HG03520 (cell line): ENCODE data around the gene MARCKS.
A peak's percentile ranks its signal among the peaks of the same experiment; 100 is the strongest.

Experiments used
- ATAC-seq: cut with Tn5 transposase; IDR thresholded peaks from one replicate; pipeline ENCODE4 v1.9.1; 2021; ENCODE audit warnings: mild to moderate bottlenecking, moderate library complexity; ENCODE audit not compliant: unreplicated experiment

MARCKS gene, protein sequence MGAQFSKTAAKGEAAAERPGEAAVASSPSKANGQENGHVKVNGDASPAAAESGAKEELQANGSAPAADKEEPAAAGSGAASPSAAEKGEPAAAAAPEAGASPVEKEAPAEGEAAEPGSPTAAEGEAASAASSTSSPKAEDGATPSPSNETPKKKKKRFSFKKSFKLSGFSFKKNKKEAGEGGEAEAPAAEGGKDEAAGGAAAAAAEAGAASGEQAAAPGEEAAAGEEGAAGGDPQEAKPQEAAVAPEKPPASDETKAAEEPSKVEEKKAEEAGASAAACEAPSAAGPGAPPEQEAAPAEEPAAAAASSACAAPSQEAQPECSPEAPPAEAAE

DNA sequence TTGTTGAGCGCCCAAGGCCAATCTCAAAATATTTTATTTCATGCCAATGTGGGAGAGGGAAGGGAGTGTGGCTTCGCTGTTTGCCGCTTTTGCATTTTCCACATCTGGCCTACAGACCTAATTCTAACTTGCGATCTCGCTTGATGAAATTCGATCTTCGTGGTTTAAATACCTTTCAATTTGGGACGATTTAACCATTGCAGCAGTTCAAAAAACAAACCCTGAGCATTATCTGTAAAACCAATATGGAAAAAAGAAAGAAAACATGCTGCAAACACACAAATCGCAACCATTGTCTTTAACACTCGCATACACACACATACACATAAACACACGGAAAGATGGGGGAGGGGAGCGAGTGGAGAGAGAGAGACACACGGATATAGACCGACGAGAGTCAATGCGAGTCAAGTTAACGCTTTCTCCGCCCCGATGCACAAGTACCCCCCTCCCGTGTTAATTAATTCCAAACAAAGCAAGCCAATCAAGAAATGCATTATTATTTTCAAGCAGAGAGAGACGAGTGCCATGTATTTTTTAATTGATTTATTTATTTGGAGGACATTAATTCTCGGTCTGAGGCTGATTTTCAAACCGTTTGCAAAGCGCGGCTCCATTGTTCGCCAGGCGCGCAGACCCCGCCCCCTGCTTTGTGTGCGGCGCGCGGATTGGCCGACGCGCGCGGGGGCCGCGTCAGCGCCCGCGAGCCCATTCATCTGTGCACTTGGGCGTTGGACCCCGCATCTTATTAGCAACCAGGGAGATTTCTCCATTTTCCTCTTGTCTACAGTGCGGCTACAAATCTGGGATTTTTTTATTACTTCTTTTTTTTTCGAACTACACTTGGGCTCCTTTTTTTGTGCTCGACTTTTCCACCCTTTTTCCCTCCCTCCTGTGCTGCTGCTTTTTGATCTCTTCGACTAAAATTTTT, at the start of gene MARCKS:
Gene MARCKS, plus strand, starts transcription at position 721 of the 931 bp plus-strand sequence. CDS start 401 bp downstream, outside the sequence.
- ATAC-seq = peak; percentile 36

DNA sequence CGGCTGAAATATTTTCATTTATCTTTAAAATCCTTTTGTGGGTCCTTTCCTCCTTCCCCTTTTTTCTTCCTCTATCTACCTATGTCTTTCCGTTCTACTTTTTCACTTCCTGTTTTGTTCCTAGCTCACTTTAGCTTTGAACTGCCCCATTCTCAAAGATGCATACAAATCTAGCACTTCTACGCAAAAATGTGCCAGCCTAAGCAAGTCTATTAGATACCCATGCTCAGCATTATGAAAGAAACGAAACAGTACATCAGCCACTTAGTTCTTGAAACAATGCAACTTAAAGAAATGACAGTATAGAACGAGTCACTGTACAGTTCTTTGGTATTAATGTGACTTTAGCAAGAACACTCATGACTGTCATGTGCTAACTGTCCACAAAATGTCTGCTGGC, 47.3 kb upstream of the MARCKS start:
- ATAC-seq = peak; percentile 49

DNA sequence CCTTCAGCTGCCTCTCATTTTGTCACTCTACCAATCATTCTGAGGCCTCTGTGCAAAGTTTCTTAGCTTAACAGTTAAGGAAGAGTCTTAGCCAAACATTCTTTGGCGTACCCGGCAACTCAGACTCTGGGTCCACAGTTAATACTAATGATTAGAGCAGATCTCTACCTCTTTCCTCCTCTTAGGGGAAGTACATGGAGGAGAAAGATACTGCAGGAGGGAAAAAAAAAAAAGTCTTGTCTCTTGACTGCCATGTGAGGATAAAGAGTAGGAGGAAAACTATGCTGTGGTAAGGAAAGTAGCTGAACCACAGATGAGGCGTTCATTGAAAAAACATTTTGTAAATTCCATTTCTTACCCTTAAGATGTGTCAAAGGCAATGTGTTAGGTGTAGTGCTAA, 44.0 kb upstream of the MARCKS start:
- ATAC-seq = no peak

DNA sequence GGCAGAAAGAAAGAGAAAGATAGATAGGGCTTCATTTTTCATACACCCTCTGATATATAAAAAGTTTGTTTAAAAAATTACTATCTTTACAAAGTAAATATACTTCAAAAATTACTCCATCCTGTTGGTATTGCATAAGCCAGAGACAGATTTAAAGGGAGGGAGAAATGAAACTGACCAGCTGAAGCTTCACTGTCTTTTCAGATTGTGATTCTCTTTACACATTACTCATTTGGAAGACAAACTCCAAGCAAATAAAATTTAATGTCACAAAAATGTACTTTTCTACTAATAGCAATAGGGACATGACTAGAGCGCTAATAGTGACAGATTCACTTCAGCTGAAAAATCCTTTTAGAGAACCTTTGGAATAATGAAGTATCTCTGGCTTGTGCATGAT, 38.6 kb upstream of the MARCKS start:
- ATAC-seq = no peak

DNA sequence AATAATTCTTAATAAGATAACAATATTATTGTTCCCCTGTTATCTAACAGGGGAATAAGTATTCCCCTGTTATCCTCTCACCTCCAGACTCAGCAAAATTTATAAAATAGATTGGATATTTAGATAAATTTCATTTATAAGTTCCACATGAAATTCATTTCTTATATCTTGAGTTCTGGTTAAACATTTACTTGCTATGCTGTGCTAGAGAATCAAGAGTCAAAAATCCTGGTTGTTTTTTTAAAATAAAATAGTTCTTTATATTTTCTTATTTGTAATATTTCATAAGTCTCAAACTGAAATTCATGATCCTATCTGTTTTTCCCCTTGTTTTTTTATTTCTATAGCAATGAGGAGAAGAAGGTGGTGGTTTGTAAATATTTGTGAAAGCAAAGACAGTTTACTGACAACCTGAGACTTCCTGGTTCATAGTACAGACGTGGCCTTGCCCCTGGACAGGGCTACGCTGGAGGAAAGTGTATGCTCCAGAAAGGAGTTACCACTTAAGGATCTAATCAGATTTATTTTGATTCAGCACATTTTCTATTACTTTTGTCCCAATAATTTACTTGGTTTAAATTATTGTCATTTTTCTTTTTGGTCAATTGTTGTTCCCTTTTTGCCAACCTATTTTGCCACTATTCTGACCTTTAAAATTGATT, 37.8 kb upstream of the MARCKS start:
- no peak for ATAC-seq

DNA sequence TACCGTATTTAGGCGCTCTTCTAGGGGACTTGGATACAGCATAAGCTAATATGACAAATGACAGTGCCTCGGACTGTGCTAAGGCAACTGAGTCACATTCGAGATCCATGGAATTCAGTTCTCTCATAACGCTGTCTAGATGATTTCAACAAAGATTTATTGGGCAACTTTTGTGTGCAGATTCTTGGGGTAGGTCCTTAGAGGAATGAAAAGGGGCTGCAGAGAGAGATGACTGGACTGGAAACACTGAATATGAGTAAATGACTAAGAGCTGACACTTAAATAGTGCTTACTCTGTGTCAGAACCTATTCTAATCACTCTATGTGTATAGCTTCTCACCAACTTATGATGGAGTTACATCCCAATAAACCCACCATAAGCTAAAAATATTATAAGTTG, 36.4 kb upstream of the MARCKS start:
- ATAC-seq = no peak

DNA sequence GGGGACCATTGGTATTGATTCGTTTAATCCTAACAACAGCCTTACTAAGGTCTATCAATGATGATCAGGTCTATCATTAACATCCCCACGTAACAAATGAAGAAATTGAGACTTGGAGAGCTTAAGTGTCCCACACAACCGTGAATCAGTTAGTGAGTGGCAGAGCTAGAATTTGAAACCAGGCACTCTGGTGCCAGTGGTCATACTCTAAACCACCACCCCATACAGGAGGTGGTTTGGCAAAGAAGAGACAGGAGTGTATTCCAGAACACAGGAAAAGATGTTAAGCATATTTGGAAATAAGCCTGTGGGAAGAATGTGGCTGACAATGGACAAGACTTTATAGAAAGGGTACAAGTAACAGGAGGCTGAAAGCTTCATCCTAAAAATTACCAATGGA, 35.7 kb upstream of the MARCKS start:
- ATAC-seq = no peak

DNA sequence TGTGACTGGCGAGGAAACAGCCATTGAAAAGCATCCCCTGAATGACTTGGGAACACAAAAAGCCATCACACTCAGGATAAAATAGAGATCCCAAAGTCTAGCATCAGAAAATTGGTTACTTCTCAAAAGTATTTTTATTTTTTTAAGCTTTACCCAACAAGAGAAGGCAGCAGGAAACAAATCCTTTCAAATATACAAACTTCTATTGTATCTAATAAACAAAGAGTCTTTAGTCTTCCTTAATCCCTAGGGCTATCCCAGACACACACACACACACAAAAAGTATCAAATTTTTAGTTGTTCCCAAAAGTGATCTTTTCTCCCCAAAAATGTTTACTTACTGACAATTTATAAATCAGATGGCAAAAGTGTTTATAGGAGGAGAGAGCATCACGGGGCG, 33.2 kb upstream of the MARCKS start:
- ATAC-seq = no peak

DNA sequence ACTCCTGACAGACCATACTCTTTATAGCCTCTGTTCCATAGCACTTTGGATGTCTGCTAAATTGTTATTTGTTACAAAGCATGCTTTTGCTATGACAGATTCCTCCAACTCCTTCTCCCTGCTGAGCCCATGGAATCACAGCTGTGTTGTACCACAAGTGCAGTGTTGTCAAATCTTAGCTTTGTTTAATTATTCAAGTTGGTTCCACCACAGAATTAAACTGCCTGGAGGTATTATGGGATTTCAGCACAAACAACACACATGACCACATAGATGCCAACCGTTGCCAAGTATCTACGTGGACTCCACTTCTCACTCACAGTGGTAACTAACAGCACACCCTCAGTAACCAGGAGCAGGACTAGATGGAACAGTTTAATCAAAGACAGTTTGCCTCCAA, 32.7 kb upstream of the MARCKS start:
- ATAC-seq = no peak

DNA sequence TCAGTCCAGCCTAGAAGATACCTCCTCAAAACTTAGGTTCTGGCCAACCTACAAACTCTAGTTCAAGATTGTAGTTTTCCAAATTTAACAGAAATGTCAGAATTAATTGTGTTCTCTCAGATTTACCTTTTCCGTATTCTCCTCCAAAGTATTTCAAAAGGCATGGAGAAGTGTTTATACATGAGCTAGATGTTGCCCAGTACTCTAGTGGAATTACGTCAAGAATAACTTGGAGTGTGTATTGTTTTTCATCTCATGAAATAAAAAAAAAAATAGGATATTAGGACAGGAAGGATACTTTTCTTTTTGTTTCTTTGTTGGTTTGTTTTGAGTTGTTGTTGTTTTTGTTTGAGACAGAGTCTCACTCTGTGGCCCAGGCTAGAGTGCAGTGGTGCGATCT, 32.3 kb upstream of the MARCKS start:
- no peak for ATAC-seq

DNA sequence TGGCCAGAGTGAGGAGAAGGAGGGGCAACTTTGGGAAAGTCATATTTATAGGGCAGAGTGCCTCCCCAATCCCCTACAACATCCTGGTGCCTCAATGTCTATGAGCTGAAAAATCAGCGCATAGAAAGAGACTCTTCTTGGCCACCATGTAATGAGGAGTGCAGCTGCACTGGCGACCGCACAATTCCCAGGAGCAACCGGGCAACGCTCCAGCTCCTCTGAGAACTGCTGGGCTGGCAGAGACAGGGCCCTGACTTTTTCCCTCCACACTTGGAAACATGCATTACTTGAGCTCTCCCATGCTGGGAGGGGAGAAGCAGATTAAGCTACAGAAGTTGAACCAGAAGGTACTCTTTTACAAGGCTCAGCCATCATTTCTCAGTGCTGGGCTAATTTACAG, 31.4 kb upstream of the MARCKS start:
- no peak for ATAC-seq

DNA sequence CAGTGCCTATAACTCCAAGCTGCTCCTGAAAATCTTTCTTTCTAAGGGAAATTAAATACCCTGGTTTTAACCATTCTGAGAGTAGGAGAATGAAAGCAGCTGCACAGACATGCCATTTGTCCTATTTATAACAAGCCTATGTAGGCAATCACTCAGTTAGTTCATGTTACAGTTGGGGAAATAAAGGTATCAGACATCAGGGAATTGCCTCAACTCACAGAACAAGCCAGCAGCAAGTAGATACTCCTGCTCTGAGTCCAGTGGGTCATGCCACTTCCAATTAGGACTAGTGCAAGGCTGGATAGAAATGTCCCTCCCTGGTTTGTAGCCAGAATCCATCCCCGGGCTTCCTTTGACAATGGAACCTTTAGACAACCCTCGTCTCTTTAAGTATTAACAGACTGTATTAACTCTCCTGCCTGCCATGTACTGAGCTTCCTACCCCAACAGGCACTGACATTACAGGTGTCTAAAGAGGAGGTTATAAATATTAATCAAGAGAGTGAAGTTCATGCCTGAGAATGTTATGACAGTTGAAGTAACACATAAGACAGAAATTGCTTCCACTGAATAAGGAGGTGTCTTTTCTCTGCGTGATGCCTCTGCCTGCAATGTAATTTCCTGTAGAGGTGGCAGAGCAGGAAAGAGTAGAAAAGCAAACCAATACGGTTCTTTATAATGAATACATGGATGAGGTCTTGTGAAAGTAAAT, 28.0 kb upstream of the MARCKS start:
- no peak for ATAC-seq

DNA sequence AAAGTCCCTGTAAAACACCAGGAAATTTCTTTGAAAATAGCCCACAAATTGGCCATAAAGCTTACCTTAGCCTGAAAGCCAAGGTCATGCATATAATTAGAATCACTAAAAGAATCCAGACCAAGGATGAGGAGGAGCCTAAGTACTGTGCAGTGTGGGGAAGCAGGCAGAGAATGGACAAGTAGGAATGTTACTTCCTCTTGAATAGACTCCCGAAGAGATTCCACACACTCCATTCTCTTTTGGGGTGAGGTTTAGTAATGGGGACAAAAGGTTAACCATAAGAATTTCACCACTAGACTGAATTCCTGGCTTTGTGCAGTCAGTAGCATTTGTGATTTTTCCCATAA, 27.5 kb upstream of the MARCKS start:
- ATAC-seq = no peak

DNA sequence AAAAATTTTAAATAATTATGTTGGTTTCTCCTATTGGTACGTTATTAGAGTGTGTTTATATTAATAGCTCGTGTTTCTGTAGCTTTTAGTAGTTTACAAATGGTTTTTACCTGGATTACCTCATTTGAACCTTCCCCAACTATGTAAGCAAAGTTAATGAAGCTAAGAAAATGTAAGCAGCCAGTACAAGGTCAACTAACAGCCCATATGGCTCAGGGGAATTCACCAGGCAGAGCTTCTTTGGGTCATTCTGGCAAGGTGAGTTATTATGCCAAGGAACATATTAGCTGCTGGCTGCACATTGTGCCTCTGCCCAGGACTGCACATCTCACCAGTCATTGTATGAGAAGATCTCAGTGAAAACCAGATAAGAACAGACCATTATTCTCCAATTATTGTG, 27.0 kb upstream of the MARCKS start:
- ATAC-seq = no peak

DNA sequence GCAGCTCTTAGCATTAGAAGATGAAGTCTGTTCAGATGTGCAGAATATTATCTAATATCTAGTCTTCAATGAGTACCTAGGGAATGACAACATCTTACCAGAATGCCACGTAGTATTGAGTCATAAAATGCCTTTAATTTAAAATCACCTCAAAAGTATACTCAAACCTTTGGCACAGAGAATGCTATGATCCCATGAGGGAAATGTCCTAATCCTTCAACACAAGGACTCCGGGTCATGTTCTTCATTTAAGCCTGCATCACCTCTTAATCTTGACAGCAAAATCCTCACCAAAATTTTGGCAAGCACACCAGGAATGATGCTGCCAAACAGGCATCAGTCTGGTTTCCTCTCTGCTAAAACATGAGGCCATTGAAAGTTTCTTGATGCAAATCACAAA, 23.6 kb upstream of the MARCKS start:
- ATAC-seq = no peak

DNA sequence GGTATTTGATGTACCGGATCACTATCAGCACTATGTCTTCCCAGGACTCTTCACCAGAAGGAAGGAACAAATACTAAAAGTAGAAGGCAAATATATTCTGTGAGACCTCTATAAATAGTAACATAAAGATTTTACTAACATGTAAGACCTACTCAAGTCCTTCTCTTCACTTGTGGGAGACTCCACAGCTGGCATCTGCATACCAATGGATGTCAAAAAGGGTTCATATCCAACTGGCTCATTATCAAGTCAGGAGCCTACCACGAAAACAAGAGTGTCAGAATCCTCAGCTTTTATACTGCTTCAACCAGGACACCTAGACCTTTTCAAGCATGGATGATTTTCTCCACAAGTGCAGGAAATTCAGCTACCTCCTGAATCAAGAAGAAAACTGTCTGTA, 20.0 kb upstream of the MARCKS start:
- ATAC-seq = no peak

DNA sequence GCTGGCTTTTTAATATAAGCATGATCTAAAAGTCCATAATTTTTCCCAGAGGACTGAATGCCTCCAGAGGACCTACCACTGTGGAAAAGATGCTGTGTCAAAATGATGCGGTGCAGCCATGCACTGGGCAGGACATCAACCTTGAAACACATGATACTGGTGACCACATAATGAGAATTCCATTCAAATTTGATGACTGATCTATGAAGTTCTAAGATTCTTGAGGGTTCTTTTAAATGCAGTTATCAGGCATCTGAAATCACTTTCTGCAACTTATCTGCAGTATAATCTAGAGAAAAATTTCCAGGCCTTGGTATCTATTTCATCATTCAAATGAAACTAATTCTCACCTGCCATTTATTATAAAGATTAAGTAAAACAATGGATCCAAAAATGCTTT, 15.0 kb upstream of the MARCKS start:
- ATAC-seq = peak; percentile 50

DNA sequence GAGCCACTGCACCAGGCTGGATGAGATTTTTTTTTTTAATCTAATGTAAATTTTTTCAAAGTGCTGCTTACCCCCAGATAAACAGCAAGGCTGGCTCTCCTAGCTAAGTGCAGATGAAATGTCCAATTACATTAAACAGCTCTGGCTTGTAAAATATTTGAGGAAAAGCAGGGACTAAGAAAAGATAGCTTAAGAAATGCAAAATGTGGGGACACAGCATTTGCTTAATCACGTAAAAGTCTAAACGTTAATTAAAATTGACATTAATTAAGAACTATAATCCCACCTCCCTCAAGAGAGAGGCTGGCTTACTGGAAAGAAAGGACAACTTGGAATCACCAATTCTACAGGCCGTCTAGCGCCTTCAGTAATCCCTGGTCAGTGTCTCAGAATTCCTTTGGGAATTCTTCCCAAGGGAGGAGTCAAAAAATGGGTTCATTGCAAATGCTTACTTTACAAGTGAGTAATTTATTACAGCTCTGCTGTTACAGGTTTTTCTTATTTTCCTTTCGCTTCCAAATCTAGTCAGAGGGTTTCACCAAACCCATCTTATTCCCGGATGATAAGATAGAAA, 13.6 kb upstream of the MARCKS start:
- ATAC-seq = no peak

DNA sequence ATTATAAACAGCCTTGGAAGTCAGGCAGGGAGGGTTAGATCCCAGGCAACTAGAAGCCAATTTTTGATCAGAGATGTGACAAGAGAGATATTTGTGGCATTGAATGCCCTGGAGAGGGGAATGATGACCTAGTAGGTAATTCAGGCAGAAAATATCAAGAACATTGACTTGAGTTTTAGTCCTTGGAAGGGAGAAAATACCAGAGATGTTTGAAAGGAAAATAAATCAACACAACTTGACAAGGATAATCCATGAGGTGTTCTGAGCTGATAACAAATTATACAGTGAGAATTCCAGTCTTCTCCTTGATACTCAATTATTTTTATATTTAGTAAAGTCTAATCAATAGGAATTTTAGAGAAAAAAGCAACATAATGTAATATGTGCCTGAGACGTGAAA, 10.6 kb upstream of the MARCKS start:
- ATAC-seq = no peak

DNA sequence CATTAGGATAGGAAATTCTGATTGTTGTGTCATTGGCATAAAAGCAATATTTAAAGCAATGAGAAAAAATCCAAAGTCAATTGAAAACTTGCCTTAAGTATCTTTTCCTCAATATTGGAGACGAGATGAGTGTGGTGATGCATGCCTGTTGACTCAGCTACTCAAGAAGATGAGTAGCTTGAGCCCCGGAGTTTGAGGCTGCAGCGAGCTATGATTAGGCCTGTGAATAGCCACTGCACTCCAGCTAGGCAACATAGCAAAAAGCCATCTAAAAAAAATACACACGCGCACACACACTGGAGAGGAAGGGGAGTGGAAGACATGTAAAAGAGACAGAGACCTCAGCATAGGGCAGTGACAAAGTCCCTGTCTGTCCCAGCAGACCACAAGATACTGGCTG, 9.7 kb upstream of the MARCKS start:
- ATAC-seq = no peak

DNA sequence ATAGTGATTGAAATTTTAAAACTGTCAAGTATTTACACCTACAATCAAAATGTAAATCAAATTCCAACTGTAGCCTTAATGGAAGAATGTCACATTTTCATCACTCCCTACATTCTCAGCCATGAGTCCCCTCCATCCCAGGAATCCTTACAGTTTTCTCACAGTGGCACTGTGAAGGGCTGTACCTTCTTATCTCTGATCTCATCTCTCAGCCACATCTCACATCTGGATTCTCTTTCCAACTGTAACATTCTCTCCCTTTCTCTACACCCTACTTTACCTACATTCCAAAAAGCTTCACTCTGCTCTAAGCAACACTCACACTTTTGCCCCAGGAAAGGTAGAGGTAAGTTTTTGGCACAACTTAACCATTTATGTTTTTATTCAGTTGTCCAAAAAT, 8.9 kb upstream of the MARCKS start:
- ATAC-seq = no peak
